Measurements from ENCODE around the gene PARD6B.

GRCh38 chr20:50704971-50705370 lies 26.4 kb upstream of the PARD6B start:
- TF ChIP-seq, protein P1, sequence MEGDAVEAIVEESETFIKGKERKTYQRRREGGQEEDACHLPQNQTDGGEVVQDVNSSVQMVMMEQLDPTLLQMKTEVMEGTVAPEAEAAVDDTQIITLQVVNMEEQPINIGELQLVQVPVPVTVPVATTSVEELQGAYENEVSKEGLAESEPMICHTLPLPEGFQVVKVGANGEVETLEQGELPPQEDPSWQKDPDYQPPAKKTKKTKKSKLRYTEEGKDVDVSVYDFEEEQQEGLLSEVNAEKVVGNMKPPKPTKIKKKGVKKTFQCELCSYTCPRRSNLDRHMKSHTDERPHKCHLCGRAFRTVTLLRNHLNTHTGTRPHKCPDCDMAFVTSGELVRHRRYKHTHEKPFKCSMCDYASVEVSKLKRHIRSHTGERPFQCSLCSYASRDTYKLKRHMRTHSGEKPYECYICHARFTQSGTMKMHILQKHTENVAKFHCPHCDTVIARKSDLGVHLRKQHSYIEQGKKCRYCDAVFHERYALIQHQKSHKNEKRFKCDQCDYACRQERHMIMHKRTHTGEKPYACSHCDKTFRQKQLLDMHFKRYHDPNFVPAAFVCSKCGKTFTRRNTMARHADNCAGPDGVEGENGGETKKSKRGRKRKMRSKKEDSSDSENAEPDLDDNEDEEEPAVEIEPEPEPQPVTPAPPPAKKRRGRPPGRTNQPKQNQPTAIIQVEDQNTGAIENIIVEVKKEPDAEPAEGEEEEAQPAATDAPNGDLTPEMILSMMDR (conservative IDR thresholded peaks at IDR 0.05; ENCODE audit: low read length), result no peak
- TF ChIP-seq EZH2phosphoT487 (IDR thresholded peaks at IDR 0.05; ENCODE audit: borderline replicate concordance), result no peak

Measured in Loucy (cell line).